Neural cell (in vitro differentiated cells): ENCODE data around the gene ADCY1.

Source experiments
- CTCF ChIP-seq: fragments of 450-650 bp; IDR thresholded peaks from 2 replicates; pipeline ENCODE4 v1.5.1; 2014; ENCODE audit warnings: antibody characterized with exemption, mild to moderate bottlenecking, moderate library complexity; ENCODE audit not compliant: poor library complexity, severe bottlenecking
- EP300 ChIP-seq: fragments of 450-650 bp; conservative IDR thresholded peaks from 2 replicates; pipeline ENCODE4 v1.6.1; 2014; ENCODE audit warnings: antibody characterized with exemption, mild to moderate bottlenecking, moderate library complexity; ENCODE audit not compliant: poor library complexity, severe bottlenecking
- EZH2 ChIP-seq: fragments of 200-600, 300-800 bp; shearing (Covaris generic), sonication (generic); IDR thresholded peaks from 2 replicates; pipeline ENCODE4 v1.6.1; 2014; ENCODE audit warnings: antibody characterized with exemption, low read length, borderline replicate concordance, mild to moderate bottlenecking; ENCODE audit not compliant: insufficient read depth, poor library complexity, severe bottlenecking
- POLR2AphosphoS5 ChIP-seq: IDR thresholded peaks from 2 replicates; pipeline ENCODE4 v1.6.1; 2012
- RAD21 ChIP-seq: fragments of 450-650 bp; conservative IDR thresholded peaks from 2 replicates; pipeline ENCODE4 v1.6.1; 2014; ENCODE audit warnings: antibody characterized with exemption, mild to moderate bottlenecking, moderate library complexity
- REST ChIP-seq: IDR thresholded peaks from 2 replicates; pipeline ENCODE4 v1.6.1; 2012; ENCODE audit warnings: borderline replicate concordance
- SMC3 ChIP-seq: fragments of 450-650 bp; conservative IDR thresholded peaks from 2 replicates; pipeline ENCODE4 v1.6.1; 2014; ENCODE audit warnings: antibody characterized with exemption, mild to moderate bottlenecking, moderate library complexity; ENCODE audit not compliant: poor library complexity
- TAF1 ChIP-seq: IDR thresholded peaks from 2 replicates; pipeline ENCODE4 v1.6.1; 2012; ENCODE audit warnings: low read depth

- TF ChIP-seq CTCF (no peak), REST (no peak), POLR2AphosphoS5 (no peak), EP300 (no peak), EZH2 (no peak), TAF1 (no peak), RAD21 (no peak), SMC3 (no peak)
These were observed 140.3 kb downstream of the ADCY1 start for GRCh38 chr7:45714521-45714820.
